ENCODE data around the gene MLLT10.

The MLLT10 gene

GRCh38 chr10:21655236-21655635, 121.2 kb downstream of the MLLT10 start:
- no peak for DNase-seq

GRCh38 chr10:21655687-21656086, 121.7 kb downstream of the MLLT10 start:
- DNase-seq, result no peak

- DNase-seq, result no peak
Measured at GRCh38 chr10:21661087-21661486, 127.1 kb downstream of the MLLT10 start.

- no peak for DNase-seq
Measured at GRCh38 chr10:21661935-21662334, 127.9 kb downstream of the MLLT10 start.

GRCh38 chr10:21662635-21663034, 128.6 kb downstream of the MLLT10 start:
- DNase-seq, result no peak

- DNase-seq, result no peak
Measured at GRCh38 chr10:21668831-21669230, 134.8 kb downstream of the MLLT10 start.

GRCh38 chr10:21670391-21670790, 136.4 kb downstream of the MLLT10 start:
- no peak for DNase-seq

- no peak for DNase-seq
Measured at GRCh38 chr10:21673668-21674067, 139.6 kb downstream of the MLLT10 start.

GRCh38 chr10:21675157-21675796, 141.2 kb downstream of the MLLT10 start:
- peak; percentile 6 to 31 for DNase-seq

- no peak for DNase-seq
Measured at GRCh38 chr10:21677551-21677950, 143.5 kb downstream of the MLLT10 start.

GRCh38 chr10:21681156-21681555, 147.1 kb downstream of the MLLT10 start:
- no peak for DNase-seq

- DNase-seq, result no peak
Measured at GRCh38 chr10:21687266-21688008, 153.4 kb downstream of the MLLT10 start.

GRCh38 chr10:21688009-21688332, 153.9 kb downstream of the MLLT10 start:
- no peak for DNase-seq

- DNase-seq, result no peak
Measured at GRCh38 chr10:21688870-21689269, 154.8 kb downstream of the MLLT10 start.

- no peak for DNase-seq
Measured at GRCh38 chr10:21689881-21690280, 155.8 kb downstream of the MLLT10 start.

- no peak for DNase-seq
Measured at GRCh38 chr10:21692916-21693315, 158.9 kb downstream of the MLLT10 start.

GRCh38 chr10:21693418-21693817, 159.4 kb downstream of the MLLT10 start:
- no peak for DNase-seq

- DNase-seq, result no peak
Measured at GRCh38 chr10:21694631-21695030, 160.6 kb downstream of the MLLT10 start.

GRCh38 chr10:21696302-21696701, 162.3 kb downstream of the MLLT10 start:
- no peak for DNase-seq

- DNase-seq, result no peak
Measured at GRCh38 chr10:21699575-21699974, 165.5 kb downstream of the MLLT10 start.

- DNase-seq, result no peak
Measured at GRCh38 chr10:21700474-21700873, 166.4 kb downstream of the MLLT10 start.

- DNase-seq, result peak in 1 of 2 donors; percentile 33
Measured at GRCh38 chr10:21702633-21703111, 168.6 kb downstream of the MLLT10 start.

GRCh38 chr10:21705142-21705827, 171.3 kb downstream of the MLLT10 start:
- DNase-seq, result no peak

- no peak for DNase-seq
Measured at GRCh38 chr10:21705828-21706176, 171.8 kb downstream of the MLLT10 start.
